HEK293 (cell line): ENCODE measurements around the gene SLC6A9.

Experiments used
- MZF1 ChIP-seq: fragments of 450-650 bp; formaldehyde crosslinking; IDR thresholded peaks from 2 replicates; pipeline ENCODE4 v1.5.1; 2017; ENCODE audit warnings: missing biosample characterization, missing genetic modification characterization, borderline replicate concordance
- OVOL3 ChIP-seq: fragments of 450-650 bp; formaldehyde crosslinking; IDR thresholded peaks from 2 replicates; pipeline ENCODE4 v1.5.1; 2016; ENCODE audit warnings: missing biosample characterization, missing genetic modification characterization
- YY1 ChIP-seq: fragments of 450-650 bp; formaldehyde crosslinking; IDR thresholded peaks from 2 replicates; pipeline ENCODE4 v1.5.1; 2018; ENCODE audit warnings: missing biosample characterization, missing genetic modification characterization
- ZNF561 ChIP-seq: fragments of 450-650 bp; IDR thresholded peaks from 2 replicates; pipeline ENCODE4 v1.5.1; 2018; ENCODE audit warnings: missing biosample characterization, missing genetic modification characterization, borderline replicate concordance
- TF ChIP-seq, protein P1 (sequence below): fragments of 450-650 bp; formaldehyde crosslinking; IDR thresholded peaks from 2 replicates; pipeline ENCODE4 v1.5.1; 2016; ENCODE audit warnings: missing biosample characterization, missing genetic modification characterization
- TF ChIP-seq, protein P2 (sequence below): fragments of 450-650 bp; formaldehyde crosslinking; IDR thresholded peaks from 2 replicates; pipeline ENCODE4 v1.5.1; 2016; ENCODE audit warnings: missing biosample characterization, missing genetic modification characterization

DNA sequence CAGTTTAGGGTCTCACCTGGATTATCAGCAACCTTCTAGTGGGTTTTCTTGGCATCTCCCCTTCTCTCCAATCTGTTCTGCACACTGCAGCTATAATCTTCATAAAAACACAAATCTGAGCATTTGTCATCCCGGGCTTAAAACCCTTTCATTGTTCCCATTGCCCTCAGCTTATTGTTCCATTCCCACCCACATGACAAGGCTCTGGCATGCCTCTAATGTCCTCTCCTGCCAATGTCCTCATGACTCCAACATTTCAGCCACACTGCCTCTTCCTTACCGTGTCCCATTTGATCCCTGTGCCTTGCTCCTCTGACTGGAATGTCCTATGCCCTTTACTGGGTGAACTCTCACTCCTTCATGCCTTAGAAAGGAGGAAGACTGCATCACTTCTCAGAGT lies 68.9 kb downstream of the SLC6A9 start:
- TF ChIP-seq MZF1 (tag by site-specific recombination): no peak
- TF ChIP-seq OVOL3 (tag by site-specific recombination): no peak
- TF ChIP-seq, protein P1, sequence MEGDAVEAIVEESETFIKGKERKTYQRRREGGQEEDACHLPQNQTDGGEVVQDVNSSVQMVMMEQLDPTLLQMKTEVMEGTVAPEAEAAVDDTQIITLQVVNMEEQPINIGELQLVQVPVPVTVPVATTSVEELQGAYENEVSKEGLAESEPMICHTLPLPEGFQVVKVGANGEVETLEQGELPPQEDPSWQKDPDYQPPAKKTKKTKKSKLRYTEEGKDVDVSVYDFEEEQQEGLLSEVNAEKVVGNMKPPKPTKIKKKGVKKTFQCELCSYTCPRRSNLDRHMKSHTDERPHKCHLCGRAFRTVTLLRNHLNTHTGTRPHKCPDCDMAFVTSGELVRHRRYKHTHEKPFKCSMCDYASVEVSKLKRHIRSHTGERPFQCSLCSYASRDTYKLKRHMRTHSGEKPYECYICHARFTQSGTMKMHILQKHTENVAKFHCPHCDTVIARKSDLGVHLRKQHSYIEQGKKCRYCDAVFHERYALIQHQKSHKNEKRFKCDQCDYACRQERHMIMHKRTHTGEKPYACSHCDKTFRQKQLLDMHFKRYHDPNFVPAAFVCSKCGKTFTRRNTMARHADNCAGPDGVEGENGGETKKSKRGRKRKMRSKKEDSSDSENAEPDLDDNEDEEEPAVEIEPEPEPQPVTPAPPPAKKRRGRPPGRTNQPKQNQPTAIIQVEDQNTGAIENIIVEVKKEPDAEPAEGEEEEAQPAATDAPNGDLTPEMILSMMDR (tag by site-specific recombination): no peak
- no peak for TF ChIP-seq ZNF561
- no peak for TF ChIP-seq YY1 (tag by site-specific recombination)
- TF ChIP-seq, protein P2, sequence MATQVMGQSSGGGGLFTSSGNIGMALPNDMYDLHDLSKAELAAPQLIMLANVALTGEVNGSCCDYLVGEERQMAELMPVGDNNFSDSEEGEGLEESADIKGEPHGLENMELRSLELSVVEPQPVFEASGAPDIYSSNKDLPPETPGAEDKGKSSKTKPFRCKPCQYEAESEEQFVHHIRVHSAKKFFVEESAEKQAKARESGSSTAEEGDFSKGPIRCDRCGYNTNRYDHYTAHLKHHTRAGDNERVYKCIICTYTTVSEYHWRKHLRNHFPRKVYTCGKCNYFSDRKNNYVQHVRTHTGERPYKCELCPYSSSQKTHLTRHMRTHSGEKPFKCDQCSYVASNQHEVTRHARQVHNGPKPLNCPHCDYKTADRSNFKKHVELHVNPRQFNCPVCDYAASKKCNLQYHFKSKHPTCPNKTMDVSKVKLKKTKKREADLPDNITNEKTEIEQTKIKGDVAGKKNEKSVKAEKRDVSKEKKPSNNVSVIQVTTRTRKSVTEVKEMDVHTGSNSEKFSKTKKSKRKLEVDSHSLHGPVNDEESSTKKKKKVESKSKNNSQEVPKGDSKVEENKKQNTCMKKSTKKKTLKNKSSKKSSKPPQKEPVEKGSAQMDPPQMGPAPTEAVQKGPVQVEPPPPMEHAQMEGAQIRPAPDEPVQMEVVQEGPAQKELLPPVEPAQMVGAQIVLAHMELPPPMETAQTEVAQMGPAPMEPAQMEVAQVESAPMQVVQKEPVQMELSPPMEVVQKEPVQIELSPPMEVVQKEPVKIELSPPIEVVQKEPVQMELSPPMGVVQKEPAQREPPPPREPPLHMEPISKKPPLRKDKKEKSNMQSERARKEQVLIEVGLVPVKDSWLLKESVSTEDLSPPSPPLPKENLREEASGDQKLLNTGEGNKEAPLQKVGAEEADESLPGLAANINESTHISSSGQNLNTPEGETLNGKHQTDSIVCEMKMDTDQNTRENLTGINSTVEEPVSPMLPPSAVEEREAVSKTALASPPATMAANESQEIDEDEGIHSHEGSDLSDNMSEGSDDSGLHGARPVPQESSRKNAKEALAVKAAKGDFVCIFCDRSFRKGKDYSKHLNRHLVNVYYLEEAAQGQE (tag by site-specific recombination): no peak
